OCI-LY1 (cell line): Measurements from ENCODE around the gene DCDC1.

Source experiments
- H2AFZ ChIP-seq: fragments of 200-600 bp; sonication (generic), shearing (Covaris generic); 2 replicates; pipeline ENCODE4 v1.6.0; 2014; ENCODE audit warnings: antibody characterized with exemption, mild to moderate bottlenecking, low read length
- H3F3A ChIP-seq: fragments of 200-600 bp; sonication (generic), shearing (Covaris generic); 2 replicates; pipeline ENCODE4 v1.6.0; 2014; ENCODE audit warnings: mild to moderate bottlenecking, antibody characterized with exemption, low read length, moderate library complexity; ENCODE audit not compliant: insufficient read depth
- H3K27ac ChIP-seq: fragments of 200-600 bp; sonication (generic); 2 replicates; pipeline ENCODE4 v1.5.1; 2014; ENCODE audit warnings: low read length, mixed run types, mild to moderate bottlenecking, low read depth; ENCODE audit not compliant: poor library complexity, severe bottlenecking
- H3K27me3 ChIP-seq: fragments of 200-600 bp; sonication (generic); 2 replicates; pipeline ENCODE4 v1.6.0; 2014; ENCODE audit warnings: antibody characterized with exemption, mild to moderate bottlenecking, low read length, moderate library complexity; ENCODE audit not compliant: insufficient read depth
- H3K36me3 ChIP-seq: fragments of 200-600 bp; sonication (generic); 2 replicates; pipeline ENCODE4 v1.6.1; 2014; ENCODE audit warnings: mild to moderate bottlenecking, antibody characterized with exemption, low read length, moderate library complexity, mixed read lengths; ENCODE audit not compliant: insufficient read depth
- H3K4me1 ChIP-seq: fragments of 200-600 bp; sonication (generic); 2 replicates; pipeline ENCODE4 v1.5.1; 2014; ENCODE audit warnings: mild to moderate bottlenecking, low read length, moderate library complexity; ENCODE audit not compliant: insufficient read depth, severe bottlenecking
- H3K4me2 ChIP-seq: fragments of 200-600 bp; sonication (generic), shearing (Covaris generic); 2 replicates; pipeline ENCODE4 v1.6.1; 2014; ENCODE audit warnings: low read length
- H3K4me3 ChIP-seq: fragments of 200-600 bp; sonication (generic); 2 replicates; pipeline ENCODE4 v1.5.1; 2014; ENCODE audit warnings: low read length, low read depth, mild to moderate bottlenecking, mixed read lengths; ENCODE audit not compliant: poor library complexity, severe bottlenecking
- H3K79me2 ChIP-seq: fragments of 200-600 bp; shearing (Covaris generic); 2 replicates; pipeline ENCODE4 v1.6.1; 2016; ENCODE audit warnings: mixed run types, low read length, mixed read lengths; ENCODE audit not compliant: insufficient read depth
- H3K9ac ChIP-seq: fragments of 200-600 bp; sonication (generic), shearing (Covaris generic); 2 replicates; pipeline ENCODE4 v1.6.1; 2014; ENCODE audit warnings: mild to moderate bottlenecking, low read length, mixed read lengths
- H3K9me2 ChIP-seq: fragments of 200-600 bp; sonication (generic), shearing (Covaris generic); 2 replicates; pipeline ENCODE4 v1.6.1; 2014; ENCODE audit warnings: low read depth, mild to moderate bottlenecking, low read length, mixed read lengths
- H3K9me3 ChIP-seq: fragments of 200-600 bp; shearing (Covaris generic); 2 replicates; pipeline ENCODE4 v1.6.1; 2014; ENCODE audit warnings: low read length, mixed read lengths
- H4K20me1 ChIP-seq: fragments of 200-600 bp; sonication (generic), shearing (Covaris generic); 2 replicates; pipeline ENCODE4 v1.6.0; 2016; ENCODE audit warnings: mild to moderate bottlenecking, low read length; ENCODE audit not compliant: insufficient read depth
- EZH2 ChIP-seq: fragments of 200-600 bp; sonication (generic), shearing (Covaris generic); IDR thresholded peaks from 2 replicates; pipeline ENCODE4 v1.8.0; 2017; ENCODE audit warnings: borderline replicate concordance, mixed run types, mild to moderate bottlenecking, antibody characterized with exemption, low read length, moderate library complexity, mixed read lengths
- TF ChIP-seq, protein P1 (sequence below): fragments of 200-600 bp; sonication (generic), shearing (Covaris generic); IDR thresholded peaks from 2 replicates; pipeline ENCODE4 v1.5.1; 2017; ENCODE audit warnings: mild to moderate bottlenecking, antibody characterized with exemption, low read length, moderate library complexity, mixed read lengths

Gene DCDC1

GRCh38 chr11:30855383-30856006 is 514.0 kb downstream of the DCDC1 start:
- no peaks in the 10 kb centered on the region for H3K4me1 ChIP-seq
- H3K9ac ChIP-seq = no peak overlapping the region
- H3K4me2 ChIP-seq = no peak overlapping the region
- H4K20me1 ChIP-seq = no peaks in the 10 kb centered on the region
- no peaks in the 10 kb centered on the region for H3K79me2 ChIP-seq
- H3F3A ChIP-seq = no peaks in the 10 kb centered on the region
- H3K27me3 ChIP-seq = no peaks in the 10 kb centered on the region
- H3K36me3 ChIP-seq = no peaks in the 10 kb centered on the region
- no peak overlapping the region for H2AFZ ChIP-seq
- H3K9me3 ChIP-seq = no peaks in the 10 kb centered on the region
- H3K4me3 ChIP-seq = no peak overlapping the region
- no peak for TF ChIP-seq EZH2
- TF ChIP-seq, protein P1, sequence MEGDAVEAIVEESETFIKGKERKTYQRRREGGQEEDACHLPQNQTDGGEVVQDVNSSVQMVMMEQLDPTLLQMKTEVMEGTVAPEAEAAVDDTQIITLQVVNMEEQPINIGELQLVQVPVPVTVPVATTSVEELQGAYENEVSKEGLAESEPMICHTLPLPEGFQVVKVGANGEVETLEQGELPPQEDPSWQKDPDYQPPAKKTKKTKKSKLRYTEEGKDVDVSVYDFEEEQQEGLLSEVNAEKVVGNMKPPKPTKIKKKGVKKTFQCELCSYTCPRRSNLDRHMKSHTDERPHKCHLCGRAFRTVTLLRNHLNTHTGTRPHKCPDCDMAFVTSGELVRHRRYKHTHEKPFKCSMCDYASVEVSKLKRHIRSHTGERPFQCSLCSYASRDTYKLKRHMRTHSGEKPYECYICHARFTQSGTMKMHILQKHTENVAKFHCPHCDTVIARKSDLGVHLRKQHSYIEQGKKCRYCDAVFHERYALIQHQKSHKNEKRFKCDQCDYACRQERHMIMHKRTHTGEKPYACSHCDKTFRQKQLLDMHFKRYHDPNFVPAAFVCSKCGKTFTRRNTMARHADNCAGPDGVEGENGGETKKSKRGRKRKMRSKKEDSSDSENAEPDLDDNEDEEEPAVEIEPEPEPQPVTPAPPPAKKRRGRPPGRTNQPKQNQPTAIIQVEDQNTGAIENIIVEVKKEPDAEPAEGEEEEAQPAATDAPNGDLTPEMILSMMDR = peak; percentile 40; the same call in 1 of the 2 replicates
- no peak overlapping the region for H3K27ac ChIP-seq
- H3K9me2 ChIP-seq = no peaks in the 10 kb centered on the region

DNA sequence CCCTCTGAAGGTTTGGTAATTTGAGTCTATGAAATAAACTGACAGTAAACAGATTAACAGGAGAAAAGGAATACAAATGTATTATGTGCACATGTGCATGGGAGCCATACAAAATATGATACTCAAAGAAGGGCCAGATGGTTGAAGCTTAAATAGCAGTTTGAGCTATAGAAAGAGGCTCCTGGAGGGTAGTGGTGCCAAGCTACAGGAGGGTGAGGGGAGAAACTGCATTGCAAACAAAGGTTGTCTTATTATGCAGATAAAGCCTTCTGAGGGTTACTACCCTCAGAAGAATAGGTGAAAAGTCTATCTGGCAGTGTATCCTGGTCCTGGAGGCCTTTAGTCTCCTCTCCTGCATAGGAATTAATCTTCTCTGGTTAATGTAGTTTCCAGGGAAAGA is 516.1 kb downstream of the DCDC1 start:
- TF ChIP-seq EZH2 = no peak
- TF ChIP-seq, protein P1 = no peak
- no peaks in the 10 kb centered on the region for H3K9me2 ChIP-seq
- H3K9ac ChIP-seq = no peak overlapping the region
- no peak overlapping the region for H2AFZ ChIP-seq
- no peak overlapping the region for H3K4me3 ChIP-seq
- H3F3A ChIP-seq = no peaks in the 10 kb centered on the region
- H3K36me3 ChIP-seq = no peaks in the 10 kb centered on the region
- no peaks in the 10 kb centered on the region for H3K9me3 ChIP-seq
- H3K27me3 ChIP-seq = no peaks in the 10 kb centered on the region
- no peaks in the 10 kb centered on the region for H4K20me1 ChIP-seq
- no peaks in the 10 kb centered on the region for H3K4me1 ChIP-seq
- H3K27ac ChIP-seq = no peak overlapping the region
- H3K4me2 ChIP-seq = no peak overlapping the region
- H3K79me2 ChIP-seq = no peaks in the 10 kb centered on the region

- no peaks in the 10 kb centered on the region for H3K4me1 ChIP-seq
- H3K4me2 ChIP-seq = no peak overlapping the region
- no peaks in the 10 kb centered on the region for H3F3A ChIP-seq
- H2AFZ ChIP-seq = no peak overlapping the region
- H3K4me3 ChIP-seq = no peak overlapping the region
- H3K27me3 ChIP-seq = no peaks in the 10 kb centered on the region
- H3K79me2 ChIP-seq = no peaks in the 10 kb centered on the region
- H4K20me1 ChIP-seq = no peaks in the 10 kb centered on the region
- H3K36me3 ChIP-seq = no peaks in the 10 kb centered on the region
- no peak overlapping the region for H3K9ac ChIP-seq
- no peaks in the 10 kb centered on the region for H3K9me3 ChIP-seq
- TF ChIP-seq, protein P1 = no peak
- TF ChIP-seq EZH2 = no peak
- no peaks in the 10 kb centered on the region for H3K9me2 ChIP-seq
- no peak overlapping the region for H3K27ac ChIP-seq
These were observed 516.9 kb downstream of the DCDC1 start for GRCh38 chr11:30852645-30853044.
